SK-N-SH (cell line): Measurements from ENCODE around the gene PLXNA4. TPM values are rescaled to one million over a fixed set of nuclear protein-coding genes. Genes with fewer than 3 reads are reported as not detected.

ENCODE experiments used
- CTCF ChIA-PET: fragments of 300-600, 350-600 bp; formaldehyde crosslinking; extraction: SDS; loops from one replicate; lab custom pipeline; 2021; lab: Yijun Ruan, JAX
- POLR2A ChIA-PET: fragments of 350-600 bp; sonication (Branson Sonifier 250); formaldehyde crosslinking; extraction: SDS; loops from one replicate; lab custom pipeline; 2020; ENCODE audit warnings: antibody characterized with exemption, inconsistent platforms; lab: Yijun Ruan, JAX
- DNase-seq: peaks from one replicate; pipeline ENCODE4 v3.0.0; 2012
- H2AFZ ChIP-seq: fragments of 200-600 bp; sonication (generic); 2 replicates; pipeline ENCODE4 v1.8.1; 2016; ENCODE audit warnings: antibody characterized with exemption, mild to moderate bottlenecking, low read depth
- H3F3A ChIP-seq: fragments of 200-600 bp; sonication (generic); replicated peaks from 2 replicates; pipeline ENCODE3; 2016; ENCODE audit warnings: antibody characterized with exemption, mild to moderate bottlenecking; ENCODE audit not compliant: insufficient read depth
- H3K27ac ChIP-seq, 2 experiments: fragments of 200-500 bp in 1 of 2; fragments of 200-600 bp in 1 of 2; sonication (Bioruptor generic) in 1 of 2; sonication (generic), shearing (Covaris generic) in 1 of 2; 2 replicates each; pipeline versions ENCODE4 v1.5.1 to v1.6.1; 2014 to 2016; ENCODE audit warnings: low read depth in 2 of 2, inconsistent platforms in 1 of 2, low read length in 1 of 2, mild to moderate bottlenecking in 1 of 2, mixed read lengths in 1 of 2
- H3K27me3 ChIP-seq: fragments of 200-600 bp; sonication (generic), shearing (Covaris generic); 2 replicates; pipeline ENCODE4 v1.6.1; 2016; ENCODE audit warnings: mixed run types; ENCODE audit not compliant: insufficient read depth
- H3K36me3 ChIP-seq, 2 experiments: fragments of 200-500 bp in 1 of 2; fragments of 200-600 bp in 1 of 2; sonication (Bioruptor generic) in 1 of 2; sonication (generic) in 1 of 2; replicated peaks in 1 of 2; 2 replicates each; pipeline versions ENCODE3 to v1.5.1; 2014 to 2016; ENCODE audit warnings: low read length in 1 of 2, mild to moderate bottlenecking in 1 of 2; ENCODE audit not compliant: insufficient read depth in 2 of 2, control insufficient read depth in 1 of 2
- H3K4me1 ChIP-seq, 2 experiments: fragments of 200-500 bp in 1 of 2; fragments of 200-600 bp in 1 of 2; sonication (Bioruptor generic) in 1 of 2; sonication (generic), shearing (Covaris generic) in 1 of 2; 2 replicates each; pipeline versions ENCODE4 v1.5.1 to v1.6.1; 2014 to 2016; ENCODE audit warnings: low read depth in 1 of 2, low read length in 1 of 2, mixed run types in 1 of 2; ENCODE audit not compliant: insufficient read depth in 2 of 2, control insufficient read depth in 1 of 2
- H3K4me2 ChIP-seq: fragments of 200-600 bp; sonication (generic), shearing (Covaris generic); 2 replicates; pipeline ENCODE4 v1.6.1; 2017; ENCODE audit warnings: mixed run types
- H3K4me3 ChIP-seq, 2 experiments: fragments of 200-500 bp in 1 of 2; fragments of 200-600 bp in 1 of 2; sonication (Bioruptor generic) in 1 of 2; sonication (generic), shearing (Covaris generic) in 1 of 2; 2 replicates each; pipeline versions ENCODE4 v1.5.1 to v1.8.1; 2014 to 2016; ENCODE audit warnings: low read depth in 2 of 2, inconsistent platforms in 1 of 2, low read length in 1 of 2, mild to moderate bottlenecking in 1 of 2, mixed read lengths in 1 of 2, moderate library complexity in 1 of 2
- H3K79me2 ChIP-seq: fragments of 200-600 bp; sonication (generic); 2 replicates; pipeline ENCODE4 v1.8.1; 2017; ENCODE audit warnings: mild to moderate bottlenecking; ENCODE audit not compliant: insufficient read depth
- H3K9ac ChIP-seq: fragments of 200-600 bp; sonication (generic); 2 replicates; pipeline ENCODE4 v1.6.1; 2017; ENCODE audit warnings: mixed run types
- H3K9me2 ChIP-seq: fragments of 200-600 bp; sonication (generic); 2 replicates; pipeline ENCODE4 v1.6.1; 2017; ENCODE audit warnings: mixed run types
- H3K9me3 ChIP-seq: fragments of 200-600 bp; sonication (generic); 2 replicates; pipeline ENCODE4 v1.6.1; 2017; ENCODE audit warnings: mixed run types, mild to moderate bottlenecking, moderate library complexity
- H4K20me1 ChIP-seq: fragments of 200-600 bp; sonication (generic); 2 replicates; pipeline ENCODE4 v1.6.1; 2017; ENCODE audit warnings: mild to moderate bottlenecking, mixed run types; ENCODE audit not compliant: insufficient read depth
- EZH2phosphoT487 ChIP-seq: fragments of 200-600 bp; sonication (generic); IDR thresholded peaks from 2 replicates; pipeline ENCODE4 v1.6.1; 2017; ENCODE audit warnings: low read depth, mixed run types, mild to moderate bottlenecking, antibody characterized with exemption, moderate library complexity, borderline replicate concordance
- IRF3 ChIP-seq: fragments of 150-350 bp; IDR thresholded peaks from 2 replicates; pipeline ENCODE4 v1.6.1; 2016; ENCODE audit warnings: mild to moderate bottlenecking, low read depth, low read length
- MAX ChIP-seq: IDR thresholded peaks from 2 replicates; pipeline ENCODE4 v1.4.0; 2012; ENCODE audit warnings: low read depth
- NFIC ChIP-seq: IDR thresholded peaks from 2 replicates; pipeline ENCODE4 v1.4.0; 2012; ENCODE audit warnings: borderline replicate concordance
- RCOR1 ChIP-seq: fragments of 150-350 bp; IDR thresholded peaks from 2 replicates; pipeline ENCODE4 v1.6.1; 2017; ENCODE audit warnings: antibody characterized with exemption, low read length
- REST ChIP-seq: IDR thresholded peaks from 2 replicates; pipeline ENCODE4 v1.6.1; 2012; ENCODE audit warnings: mild to moderate bottlenecking, low read depth, low read length, moderate library complexity
- RFX5 ChIP-seq: IDR thresholded peaks from 2 replicates; pipeline ENCODE4 v1.6.1; 2012; ENCODE audit warnings: mild to moderate bottlenecking, improper control_type of control experiment, low read length
- RXRA ChIP-seq: IDR thresholded peaks from 2 replicates; pipeline ENCODE4 v1.4.0; 2012; ENCODE audit warnings: low read depth, mild to moderate bottlenecking, borderline replicate concordance
- SMC3 ChIP-seq: IDR thresholded peaks from 2 replicates; pipeline ENCODE4 v1.6.1; 2012; ENCODE audit warnings: low read depth, low read length, improper control_type of control experiment
- TCF12 ChIP-seq: IDR thresholded peaks from 2 replicates; pipeline ENCODE4 v1.4.0; 2012
- USF1 ChIP-seq: IDR thresholded peaks from 2 replicates; pipeline ENCODE4 v1.4.0; 2012; ENCODE audit warnings: low read depth, borderline replicate concordance
- ZBTB33 ChIP-seq: IDR thresholded peaks from 2 replicates; pipeline ENCODE4 v1.4.0; 2012; ENCODE audit warnings: low read depth, borderline replicate concordance
- WGBS: methylation state at CpG from one replicate; pipeline ENCODE4 v1.1.6; 2017; ENCODE audit warnings: low lambda C conversion rate; 5-methylcytosine and 5-hydroxymethylcytosine counted together
- polyA plus RNA-seq, 3 experiments: library from polyadenylated mRNA; depleted of rRNA; stranded (reverse); fragments of >200 nt; gene quantifications; 2 replicates each; pipeline ENCODE4 v1.2.3, GENCODE V29; 2012

Gene PLXNA4
- polyA plus RNA-seq, 1 of the 3 experiments (the other 2 are of a cell fraction): 2.4 TPM

- Histone ChIP-seq H3K9ac (no peak overlapping the region), H3K79me2 (no peaks in the 10 kb centered on the region), H3K4me2 (no peak overlapping the region), H3K9me2 (no peaks in the 10 kb centered on the region), H3K27me3 (no peaks in the 10 kb centered on the region), H3K27ac (no peak overlapping the region), H2AFZ (no peak overlapping the region), H3K4me3 (no peak overlapping the region), H3F3A (no peaks in the 10 kb centered on the region), H3K9me3 (no peaks in the 10 kb centered on the region), H4K20me1 (no peaks in the 10 kb centered on the region), H3K4me1 (peaks cover 0 to 28% of the 10 kb centered on the region in 2 experiments; a peak in 1 of 4 replicates), H3K36me3 (no peaks in the 10 kb centered on the region)
- DNase-seq: no peak
- ChIA-PET POLR2A (no interaction called here), CTCF (interaction anchor here (0.9 to 1.8 kb wide), 3 partner anchors 9 to 95 kb away, joined by 3 to 6 read pairs (median 4); no protein-coding TSS in a partner anchor)
- TF ChIP-seq SMC3 (no peak), ZBTB33 (no peak), IRF3 (no peak), NFIC (no peak), RCOR1 (no peak)
- WGBS: 74% methylated on average over 9 of the region's 9 CpGs
These were observed 90.5 kb downstream of the PLXNA4 start for GRCh38 chr7:132485600-132486273.

- 84% methylated on average over 6 of the region's 6 CpGs for WGBS
- Histone ChIP-seq H3K4me3 (no peak overlapping the region), H3F3A (no peaks in the 10 kb centered on the region), H3K36me3 (no peaks in the 10 kb centered on the region), H3K9ac (no peak overlapping the region), H4K20me1 (no peaks in the 10 kb centered on the region), H3K79me2 (no peaks in the 10 kb centered on the region), H3K27ac (no peak overlapping the region), H3K9me3 (no peaks in the 10 kb centered on the region), H2AFZ (no peak overlapping the region), H3K4me1 (peaks cover 0 to 31% of the 10 kb centered on the region in 2 experiments; a peak in 1 of 4 replicates), H3K9me2 (no peaks in the 10 kb centered on the region), H3K4me2 (no peak overlapping the region), H3K27me3 (no peaks in the 10 kb centered on the region)
- CTCF ChIA-PET: interaction anchor here (1.8 kb wide), 1 partner anchor 96 kb away, joined by 4 read pairs; no protein-coding TSS in a partner anchor
- DNase-seq: no peak
- TF ChIP-seq REST: no peak
- TF ChIP-seq TCF12: no peak
- no peak for TF ChIP-seq MAX
- no peak for TF ChIP-seq SMC3
- no peak for TF ChIP-seq EZH2phosphoT487
- TF ChIP-seq RFX5: no peak
- no peak for TF ChIP-seq RCOR1
- TF ChIP-seq RXRA: no peak
- TF ChIP-seq USF1: no peak
- POLR2A ChIA-PET: no interaction called here
These were observed 91.1 kb downstream of the PLXNA4 start for GRCh38 chr7:132485136-132485535.
